Type B pancreatic cell (in vitro differentiated cells): Measurements from ENCODE around the gene RIN3. TPM values are rescaled to one million over a fixed set of nuclear protein-coding genes. Genes with fewer than 3 reads are reported as not detected.

ENCODE experiments used
- DNase-seq: peaks from one replicate; pipeline ENCODE4 v3.0.0; 2021; ENCODE audit warnings: mixed read lengths; ENCODE audit not compliant: unreplicated experiment; ENCODE audit errors: extremely low spot score
- H3K27ac Mint-ChIP-seq: 2 replicates; pipeline ENCODE4 v1.8.0; 2021; ENCODE audit warnings: mild to moderate bottlenecking, mixed read lengths
- H3K27me3 Mint-ChIP-seq: 2 replicates; pipeline ENCODE4 v1.8.0; 2021; ENCODE audit warnings: mixed read lengths
- H3K36me3 Mint-ChIP-seq: 2 replicates; pipeline ENCODE4 v1.8.0; 2021; ENCODE audit warnings: mixed read lengths
- H3K4me1 Mint-ChIP-seq: one replicate; pipeline ENCODE4 v1.8.0; 2021; ENCODE audit warnings: mixed read lengths; ENCODE audit not compliant: unreplicated experiment
- H3K4me3 Mint-ChIP-seq: 2 replicates; pipeline ENCODE4 v1.8.0; 2021; ENCODE audit warnings: mild to moderate bottlenecking, mixed read lengths
- H3K9me3 Mint-ChIP-seq: 2 replicates; pipeline ENCODE4 v1.8.0; 2021; ENCODE audit warnings: mixed read lengths
- total RNA-seq: library from RNA; stranded (reverse); gene quantifications from 2 replicates; pipeline ENCODE4 v1.2.1, GENCODE V29; 2021; ENCODE audit warnings: low replicate concordance
- TF ChIP-seq, protein P1 (sequence below): fragments of 200-600 bp; sonication (generic); conservative IDR thresholded peaks from 2 replicates; pipeline ENCODE4 v1.5.0; 2021; ENCODE audit warnings: antibody characterized with exemption, mild to moderate bottlenecking

Gene RIN3
- total RNA-seq, 1 donor from 2014 or later: 12.9 TPM

- Mint-ChIP-seq H3K27me3 (no peaks in the 10 kb centered on the region), H3K9me3 (no peaks in the 10 kb centered on the region), H3K4me3 (no peak overlapping the region), H3K4me1 (no peaks in the 10 kb centered on the region), H3K27ac (peak overlapping the region; percentile 37), H3K36me3 (no peaks in the 10 kb centered on the region)
- no peak for DNase-seq
- TF ChIP-seq, protein P1, sequence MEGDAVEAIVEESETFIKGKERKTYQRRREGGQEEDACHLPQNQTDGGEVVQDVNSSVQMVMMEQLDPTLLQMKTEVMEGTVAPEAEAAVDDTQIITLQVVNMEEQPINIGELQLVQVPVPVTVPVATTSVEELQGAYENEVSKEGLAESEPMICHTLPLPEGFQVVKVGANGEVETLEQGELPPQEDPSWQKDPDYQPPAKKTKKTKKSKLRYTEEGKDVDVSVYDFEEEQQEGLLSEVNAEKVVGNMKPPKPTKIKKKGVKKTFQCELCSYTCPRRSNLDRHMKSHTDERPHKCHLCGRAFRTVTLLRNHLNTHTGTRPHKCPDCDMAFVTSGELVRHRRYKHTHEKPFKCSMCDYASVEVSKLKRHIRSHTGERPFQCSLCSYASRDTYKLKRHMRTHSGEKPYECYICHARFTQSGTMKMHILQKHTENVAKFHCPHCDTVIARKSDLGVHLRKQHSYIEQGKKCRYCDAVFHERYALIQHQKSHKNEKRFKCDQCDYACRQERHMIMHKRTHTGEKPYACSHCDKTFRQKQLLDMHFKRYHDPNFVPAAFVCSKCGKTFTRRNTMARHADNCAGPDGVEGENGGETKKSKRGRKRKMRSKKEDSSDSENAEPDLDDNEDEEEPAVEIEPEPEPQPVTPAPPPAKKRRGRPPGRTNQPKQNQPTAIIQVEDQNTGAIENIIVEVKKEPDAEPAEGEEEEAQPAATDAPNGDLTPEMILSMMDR: no peak
Measured at GRCh38 chr14:92544051-92544720, 30.6 kb downstream of the RIN3 start.

GRCh38 chr14:92546347-92547053 is 32.9 kb downstream of the RIN3 start:
- TF ChIP-seq, protein P1: peak; percentile 41
- Mint-ChIP-seq H3K36me3 (no peaks in the 10 kb centered on the region), H3K4me3 (no peak overlapping the region), H3K4me1 (no peaks in the 10 kb centered on the region), H3K27me3 (no peaks in the 10 kb centered on the region), H3K27ac (no peak overlapping the region), H3K9me3 (no peaks in the 10 kb centered on the region)
- no peak for DNase-seq

GRCh38 chr14:92549105-92549858 is 35.7 kb downstream of the RIN3 start:
- H3K4me1 Mint-ChIP-seq: no peaks in the 10 kb centered on the region
- H3K27ac Mint-ChIP-seq: no peak overlapping the region
- no peak for DNase-seq
- H3K36me3 Mint-ChIP-seq: no peaks in the 10 kb centered on the region
- H3K9me3 Mint-ChIP-seq: no peaks in the 10 kb centered on the region
- TF ChIP-seq, protein P1: no peak
- H3K27me3 Mint-ChIP-seq: peaks cover 3% of the 10 kb centered on the region
- H3K4me3 Mint-ChIP-seq: no peak overlapping the region

- Mint-ChIP-seq H3K27ac (no peak overlapping the region), H3K27me3 (peaks cover 3% of the 10 kb centered on the region), H3K36me3 (no peaks in the 10 kb centered on the region)
Measured at GRCh38 chr14:92549859-92550230, 36.3 kb downstream of the RIN3 start.

GRCh38 chr14:92551044-92551841 is 37.7 kb downstream of the RIN3 start:
- TF ChIP-seq, protein P1: no peak
- H3K4me3 Mint-ChIP-seq: no peak overlapping the region
- peaks cover 3% of the 10 kb centered on the region for H3K27me3 Mint-ChIP-seq
- no peak for DNase-seq
- H3K9me3 Mint-ChIP-seq: no peaks in the 10 kb centered on the region
- no peak overlapping the region for H3K27ac Mint-ChIP-seq
- no peaks in the 10 kb centered on the region for H3K4me1 Mint-ChIP-seq
- H3K36me3 Mint-ChIP-seq: no peaks in the 10 kb centered on the region

More at GRCh38 chr14:92549859-92550230, 36.3 kb downstream of the RIN3 start:
- TF ChIP-seq, protein P1: no peak
- no peaks in the 10 kb centered on the region for H3K9me3 Mint-ChIP-seq
- no peaks in the 10 kb centered on the region for H3K4me1 Mint-ChIP-seq
- H3K4me3 Mint-ChIP-seq: no peak overlapping the region
- DNase-seq: no peak
